ENCODE data around the gene CCDC85C.
A peak's percentile ranks its signal among the peaks of the same experiment; 100 is the strongest.

The CCDC85C gene

DNA sequence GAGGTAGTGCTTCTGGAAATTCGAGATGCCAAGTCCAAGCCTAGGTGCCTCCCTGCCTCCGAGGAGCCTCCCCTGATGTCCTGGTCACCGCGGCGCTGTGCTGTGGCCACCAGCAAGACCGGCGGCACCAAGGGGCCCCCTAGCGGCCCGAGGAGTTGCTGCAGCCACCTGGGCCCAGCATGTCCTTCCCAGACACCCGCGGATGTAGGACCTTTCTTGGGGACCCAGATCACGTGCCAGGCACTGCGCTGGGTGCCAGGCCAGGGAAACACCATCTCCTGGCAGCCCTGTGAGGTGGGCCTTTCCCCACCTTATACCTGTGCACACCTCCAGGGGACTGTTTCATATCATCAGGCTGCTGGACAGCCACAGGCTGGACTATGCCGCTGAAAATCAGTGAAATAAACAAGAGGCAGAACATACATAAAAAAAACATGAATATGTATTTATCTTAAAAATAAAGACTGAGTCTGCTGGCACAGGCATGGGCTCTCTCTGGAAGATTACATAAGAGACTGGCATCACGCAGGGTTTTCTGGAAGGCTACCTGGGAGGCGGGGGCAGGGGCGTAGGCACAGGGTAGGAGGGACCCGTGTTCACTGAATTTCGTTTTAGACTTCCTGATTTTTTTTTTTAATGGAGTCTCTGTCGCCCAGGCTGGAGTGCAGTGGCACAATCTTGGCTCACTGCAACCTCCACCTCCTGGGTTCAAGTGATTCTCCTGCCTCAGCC is 25.0 kb upstream of the CCDC85C start:
- DNase-seq = peak; percentile 91

- no peak for DNase-seq
Measured at GRCh38 chr14:99627510-99628381, 23.7 kb upstream of the CCDC85C start.

DNA sequence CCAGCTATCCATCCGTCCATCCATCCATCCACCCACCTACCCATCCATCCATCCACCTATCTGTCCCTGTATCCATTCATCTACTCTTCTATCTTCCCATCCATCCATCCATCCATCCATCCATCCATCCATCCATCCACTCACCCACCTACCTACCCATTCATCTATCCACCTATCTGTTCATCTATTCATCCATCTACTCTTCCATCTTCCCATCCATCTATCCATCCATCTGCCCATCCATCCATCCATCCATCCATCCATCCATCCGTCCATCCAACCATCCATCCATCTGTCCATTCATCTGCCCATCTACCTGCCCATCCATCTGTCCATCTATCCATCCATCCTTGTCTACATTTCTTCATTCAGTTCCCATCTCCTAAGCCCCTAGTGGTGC is 23.1 kb upstream of the CCDC85C start:
- no peak for DNase-seq

GRCh38 chr14:99626041-99626648 is 22.1 kb upstream of the CCDC85C start:
- DNase-seq = no peak

- DNase-seq = no peak
Measured at GRCh38 chr14:99625476-99625875, 21.5 kb upstream of the CCDC85C start.

DNA sequence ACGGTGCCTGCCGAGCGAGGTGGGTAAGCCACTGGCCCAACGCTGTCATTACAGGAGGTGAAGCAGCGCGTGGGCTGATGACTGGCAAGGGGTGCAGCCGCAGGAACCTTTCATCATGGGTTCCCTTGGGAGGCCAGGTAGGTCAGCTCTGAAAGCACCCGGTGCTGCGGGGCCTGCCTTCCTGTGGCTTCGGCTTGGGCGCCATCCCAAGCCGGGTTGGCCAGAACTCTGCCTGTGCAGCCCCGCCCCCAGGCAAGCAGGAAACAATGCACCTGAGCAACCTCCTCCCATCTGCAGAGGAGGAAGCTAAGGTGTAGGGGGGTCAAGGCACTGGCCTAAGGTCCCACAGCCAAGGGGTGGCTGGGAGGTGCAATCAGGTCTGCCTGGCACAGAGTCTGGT is 21.0 kb upstream of the CCDC85C start:
- DNase-seq = no peak

- DNase-seq = no peak
Measured at GRCh38 chr14:99624024-99624423, 20.0 kb upstream of the CCDC85C start.

GRCh38 chr14:99621948-99622347 is 17.9 kb upstream of the CCDC85C start:
- no peak for DNase-seq

DNA sequence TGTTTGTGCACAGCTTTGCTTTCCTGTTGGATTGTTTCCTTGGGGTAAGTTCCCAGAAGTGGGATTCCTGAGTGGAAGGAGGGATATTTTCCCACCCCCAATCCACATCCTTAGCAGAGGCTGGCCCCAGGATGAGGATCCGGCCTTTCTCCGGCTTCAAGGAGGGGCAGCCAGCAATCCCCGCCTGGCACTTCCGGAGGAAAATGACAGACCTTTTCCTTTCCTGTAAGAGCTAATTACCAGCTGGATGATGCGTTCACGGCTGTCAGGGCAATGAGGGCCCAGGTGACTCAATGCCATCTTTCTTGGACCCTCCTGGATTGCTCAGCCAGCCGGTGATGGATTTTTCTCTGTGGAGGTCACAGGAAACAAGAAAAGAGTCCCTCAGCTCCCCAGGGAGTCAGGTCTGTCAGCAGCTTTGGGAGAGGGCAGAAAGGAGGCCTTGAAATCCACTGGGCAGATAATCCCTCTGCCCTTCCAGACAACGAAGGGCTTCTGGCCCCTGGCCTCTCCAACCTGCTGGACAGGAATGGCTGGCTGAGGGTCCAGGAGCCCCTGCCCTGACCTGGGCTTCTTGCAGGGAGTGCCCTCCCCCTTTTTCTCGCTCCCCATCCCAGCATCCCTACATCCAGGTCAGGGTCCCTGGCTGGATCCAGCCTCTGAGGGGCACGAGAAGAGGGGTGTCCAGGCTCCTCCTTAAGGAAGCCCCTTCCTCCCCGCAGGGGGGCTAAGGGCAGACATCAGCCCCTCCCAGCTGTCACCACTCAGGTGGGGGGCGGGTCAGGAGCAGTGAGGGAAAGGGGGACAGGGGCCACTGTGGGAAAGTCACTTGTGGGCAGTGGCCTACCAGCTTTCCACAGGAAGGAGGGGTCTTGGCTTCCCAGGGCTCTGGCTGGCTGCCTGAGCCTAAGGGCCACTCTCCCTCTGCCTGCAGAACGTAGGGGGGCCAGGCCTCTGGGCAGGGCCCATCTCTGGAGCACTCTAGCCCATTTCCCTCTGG is 16.1 kb upstream of the CCDC85C start:
- peak; percentile 66 for DNase-seq

- DNase-seq = no peak
Measured at GRCh38 chr14:99616832-99617800, 13.1 kb upstream of the CCDC85C start.

DNA sequence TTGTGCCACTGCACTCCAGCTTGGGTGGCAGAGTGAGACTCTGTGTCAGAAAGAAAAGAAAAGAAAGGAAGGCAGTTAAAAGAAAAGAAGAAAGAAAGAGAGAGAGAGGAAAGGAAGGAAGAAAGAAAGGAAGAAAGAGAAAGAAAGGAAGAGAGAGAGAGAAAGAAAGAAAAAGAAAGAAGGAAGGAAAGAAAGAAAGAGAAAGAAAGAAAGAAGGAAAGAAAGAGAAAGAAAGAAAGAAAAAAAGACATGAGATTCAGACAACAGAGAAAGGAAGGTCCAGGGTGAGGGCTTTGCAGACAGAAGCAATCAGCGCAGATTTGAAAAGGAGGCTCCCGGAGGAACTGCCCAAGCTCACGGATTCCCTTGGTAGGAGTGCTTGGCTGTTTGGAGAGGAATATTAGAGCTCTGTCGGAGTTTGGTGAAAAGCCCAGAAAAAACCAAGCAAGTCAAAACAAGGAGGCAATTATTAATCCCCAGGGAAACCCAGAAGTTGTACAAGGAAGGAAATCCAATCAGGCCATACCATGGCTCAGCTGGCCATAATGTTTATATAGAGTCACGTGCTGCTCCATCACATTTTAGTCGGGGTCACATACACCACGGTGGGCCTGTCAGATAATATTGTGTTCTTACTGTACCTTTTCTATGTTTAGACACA is 11.6 kb upstream of the CCDC85C start:
- DNase-seq = no peak

DNA sequence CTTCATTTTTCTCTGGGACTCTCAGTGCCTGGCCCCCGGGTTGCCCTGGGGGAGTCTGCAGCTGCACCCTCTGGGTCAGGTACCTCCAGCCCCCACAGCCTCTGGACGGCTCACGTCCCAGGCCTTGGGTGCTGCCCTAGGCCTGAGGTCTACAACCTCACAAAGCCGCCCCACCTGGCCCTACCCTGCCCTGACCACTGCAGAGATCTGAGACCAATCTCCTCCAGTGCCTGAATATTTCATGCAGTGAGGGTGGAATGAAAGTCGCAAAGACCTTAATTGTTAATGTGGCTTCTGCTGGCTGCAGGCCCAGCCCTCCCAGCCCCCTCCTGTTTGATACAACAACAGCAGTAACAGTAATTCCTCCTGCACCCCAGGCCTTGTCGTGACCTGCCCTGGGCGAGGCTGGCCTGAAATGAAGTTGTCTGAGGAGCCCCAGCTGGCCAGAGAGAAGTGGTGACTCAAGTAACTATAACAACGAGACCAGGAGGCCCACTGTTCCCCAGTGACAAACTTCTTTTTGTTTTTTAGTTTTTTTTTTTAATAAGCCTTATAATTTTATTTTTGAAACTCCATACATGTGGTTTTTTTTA is 8.8 kb upstream of the CCDC85C start:
- no peak for DNase-seq

DNA sequence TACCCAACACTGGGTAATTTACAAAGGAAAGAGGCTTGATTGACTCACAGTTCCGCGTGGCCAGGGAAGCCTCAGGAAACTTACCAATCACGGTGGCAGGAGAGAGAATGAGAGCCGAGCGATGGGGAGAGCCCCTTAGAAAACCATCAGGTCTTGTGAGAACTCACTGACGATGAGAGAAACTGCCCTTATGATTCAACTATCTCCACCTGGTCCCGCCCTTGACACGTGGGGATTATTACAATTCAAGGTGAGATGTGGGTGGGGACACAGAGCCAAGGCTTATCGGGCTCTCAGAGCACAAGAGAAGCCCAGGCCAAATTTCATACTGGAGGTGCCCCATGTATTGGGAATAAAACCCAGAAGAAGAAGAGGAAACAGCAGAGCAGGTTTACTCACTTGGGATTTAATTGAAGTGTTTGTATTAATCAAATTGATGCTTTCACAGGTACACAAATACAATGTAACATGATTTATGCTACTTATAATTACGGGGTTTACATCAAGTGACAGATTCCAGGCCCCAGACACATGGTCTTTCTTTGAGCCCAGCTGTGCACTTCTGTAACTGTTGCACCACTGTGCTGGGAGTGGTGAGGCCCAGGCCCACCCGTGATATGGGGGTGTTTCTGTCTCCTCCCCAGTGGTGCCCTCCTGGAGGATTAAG is 8.2 kb upstream of the CCDC85C start:
- no peak for DNase-seq

- DNase-seq = no peak
Measured at GRCh38 chr14:99611646-99612045, 7.6 kb upstream of the CCDC85C start.

DNA sequence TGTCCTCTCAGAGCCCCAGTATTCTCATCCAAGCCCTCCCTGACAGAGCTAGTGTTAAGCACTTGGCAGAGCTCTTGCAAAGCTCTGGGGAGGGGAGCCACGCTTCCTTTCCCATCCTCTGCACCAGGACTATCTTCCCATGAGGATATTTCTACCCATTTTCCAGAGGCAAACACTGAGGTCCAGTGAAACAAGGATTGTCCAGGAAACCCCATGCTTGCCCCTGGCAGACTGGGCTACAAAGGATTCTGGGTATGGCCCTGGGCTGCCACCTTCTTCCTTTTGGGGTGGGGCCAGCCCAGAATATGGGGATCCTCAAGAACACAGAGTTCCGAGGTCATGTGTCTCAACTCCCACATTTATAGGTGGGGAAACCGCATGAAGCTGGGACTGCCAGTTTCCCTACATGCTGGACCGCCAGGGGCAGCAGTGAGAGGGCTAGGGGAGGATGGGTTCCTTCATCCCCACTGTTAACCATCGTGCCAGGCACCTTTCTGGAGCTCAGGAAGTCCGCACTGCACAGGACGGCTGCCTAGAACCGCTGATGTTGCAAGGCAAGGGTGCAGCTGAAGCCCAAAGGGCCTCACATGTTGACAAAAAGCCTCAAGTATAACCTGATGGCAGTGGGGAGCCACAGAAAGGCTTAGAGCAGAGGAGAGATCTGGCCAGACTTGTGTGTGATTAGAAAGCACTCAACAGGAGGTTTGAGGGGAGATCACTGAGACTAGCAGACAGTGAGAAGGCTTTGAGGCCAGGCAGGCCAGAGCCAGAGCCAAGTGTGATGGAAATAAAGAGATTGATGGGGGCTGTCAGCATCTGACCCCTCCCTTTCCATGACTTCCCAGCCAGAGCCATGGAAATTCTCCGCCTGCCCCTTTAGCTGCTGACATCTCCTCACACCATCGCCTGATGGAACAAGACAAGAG is 5.5 kb upstream of the CCDC85C start:
- DNase-seq = no peak

DNA sequence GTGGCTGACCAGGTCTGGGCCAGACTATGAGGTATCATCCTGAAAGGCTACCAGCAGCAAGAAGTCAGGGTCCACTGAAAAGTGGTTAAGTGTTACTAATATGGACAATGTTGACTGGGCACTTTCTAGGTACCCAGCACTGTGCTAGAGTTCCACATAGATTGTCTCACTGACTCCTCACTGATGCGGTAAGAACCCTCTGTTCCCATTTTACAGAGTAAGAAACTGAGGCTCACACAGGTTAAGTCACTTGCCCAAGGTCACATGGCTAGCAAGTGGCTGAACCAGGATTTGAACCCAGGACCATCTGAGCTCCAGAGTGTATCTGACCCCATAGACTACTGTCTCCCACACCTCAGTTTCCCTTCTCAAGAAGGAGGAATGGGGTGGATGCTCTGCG is 4.6 kb upstream of the CCDC85C start:
- DNase-seq = no peak

GRCh38 chr14:99606359-99606758 is 2.4 kb upstream of the CCDC85C start:
- no peak for DNase-seq

GRCh38 chr14:99605299-99605961 is 1.4 kb upstream of the CCDC85C start:
- DNase-seq = peak; percentile 91

Data from retina (tissue), 1 donor.